ENCODE measurements around the gene IL10RA. TPM values are rescaled to one million over a fixed set of nuclear protein-coding genes. Genes with fewer than 3 reads are reported as not detected.
A peak's percentile ranks its signal among the peaks of the same experiment; 100 is the strongest.
"Not testable (repeated sequence)": the region's sequence is repeated elsewhere in the genome, so short reads cannot be mapped to it uniquely, and the experiment has no call there.

The IL10RA gene
- total RNA-seq, 2 experiments from 2014 or later = 286 to 291 TPM

- POLR2A ChIA-PET = interaction anchor here (1.1 to 6.7 kb wide), 5 partner anchors 10 to 73 kb away, joined by 3 to 52 read pairs (median 8); partner anchors contain the start of gene IL10RA
- H3K9me3 Mint-ChIP-seq = no peaks in the 10 kb centered on the region
- peaks cover 9% of the 10 kb centered on the region for H3K36me3 Mint-ChIP-seq (ENCODE audit: low read depth)
- CTCF ChIA-PET = interaction anchor here (1.0 to 3.2 kb wide), 2 partner anchors 19 to 22 kb away, joined by 3 to 10 read pairs; no protein-coding TSS in a partner anchor
- H3K4me3 Mint-ChIP-seq = no peak overlapping the region
- no peak for DNase-seq
- H3K27me3 Mint-ChIP-seq = no peaks in the 10 kb centered on the region
- peaks cover 57% of the 10 kb centered on the region for H3K4me1 Mint-ChIP-seq
- no peak overlapping the region for H3K27ac Mint-ChIP-seq
Measured at GRCh38 chr11:117969160-117969991, 16.8 kb upstream of the IL10RA start.

GRCh38 chr11:117970400-117971024 is 15.7 kb upstream of the IL10RA start:
- CTCF ChIA-PET = interaction anchor here (0.5 to 3.2 kb wide), 6 partner anchors 16 to 946 kb away, joined by 3 to 10 read pairs (median 3); partner anchors contain the start of gene IL10RA
- H3K27me3 Mint-ChIP-seq = no peaks in the 10 kb centered on the region
- H3K4me1 Mint-ChIP-seq = peaks cover 62% of the 10 kb centered on the region
- DNase-seq = peak; percentile 58
- peaks cover 12% of the 10 kb centered on the region for H3K36me3 Mint-ChIP-seq (ENCODE audit: low read depth)
- H3K4me3 Mint-ChIP-seq = peak overlapping the region; percentile 29
- H3K9me3 Mint-ChIP-seq = no peaks in the 10 kb centered on the region
- POLR2A ChIA-PET = interaction anchor here (0.8 to 6.7 kb wide), 10 partner anchors 9 to 77 kb away, joined by 3 to 52 read pairs (median 4); partner anchors contain the start of gene IL10RA
- H3K27ac Mint-ChIP-seq = peak overlapping the region; percentile 70

- peak overlapping the region; percentile 5 for H3K27ac Mint-ChIP-seq
- CTCF ChIA-PET = interaction anchor here (0.6 to 3.2 kb wide), 3 partner anchors 20 to 50 kb away, joined by 4 to 10 read pairs (median 10); no protein-coding TSS in a partner anchor
- no peak for DNase-seq
- no peak overlapping the region for H3K4me3 Mint-ChIP-seq
- peaks cover 20% of the 10 kb centered on the region for H3K36me3 Mint-ChIP-seq (ENCODE audit: low read depth)
- POLR2A ChIA-PET = interaction anchor here (3.2 to 6.7 kb wide), 2 partner anchors 14 to 21 kb away, joined by 23 to 52 read pairs; partner anchors contain the start of gene IL10RA
- H3K9me3 Mint-ChIP-seq = no peaks in the 10 kb centered on the region
- H3K4me1 Mint-ChIP-seq = peaks cover 71% of the 10 kb centered on the region
- no peaks in the 10 kb centered on the region for H3K27me3 Mint-ChIP-seq
Measured at GRCh38 chr11:117972044-117972443, 14.2 kb upstream of the IL10RA start.

GRCh38 chr11:117972629-117973502 is 13.3 kb upstream of the IL10RA start:
- H3K27ac Mint-ChIP-seq = peak overlapping the region; percentile 2
- H3K4me1 Mint-ChIP-seq = peaks cover 78% of the 10 kb centered on the region
- ChIA-PET POLR2A (interaction anchor here (6.7 to 31.5 kb wide), 3 partner anchors 13 to 31 kb away, joined by 52 to 1195 read pairs (median 66); partner anchors contain the start of gene IL10RA), CTCF (interaction anchor here (0.9 to 3.2 kb wide), 5 partner anchors 22 to 79 kb away, joined by 3 to 10 read pairs (median 3); no protein-coding TSS in a partner anchor)
- H3K9me3 Mint-ChIP-seq = no peaks in the 10 kb centered on the region
- no peaks in the 10 kb centered on the region for H3K27me3 Mint-ChIP-seq
- H3K36me3 Mint-ChIP-seq (ENCODE audit: low read depth) = peaks cover 28% of the 10 kb centered on the region
- H3K4me3 Mint-ChIP-seq = no peak overlapping the region
- DNase-seq = no peak

GRCh38 chr11:117973503-117973860 is 12.7 kb upstream of the IL10RA start:
- CTCF ChIA-PET = interaction anchor here (0.9 to 1.5 kb wide), 4 partner anchors 23 to 78 kb away, joined by 3 to 4 read pairs (median 3); no protein-coding TSS in a partner anchor
- H3K27me3 Mint-ChIP-seq = no peaks in the 10 kb centered on the region
- H3K9me3 Mint-ChIP-seq = peaks cover 2% of the 10 kb centered on the region
- H3K4me1 Mint-ChIP-seq = peaks cover 79% of the 10 kb centered on the region
- POLR2A ChIA-PET = interaction anchor here (6.7 to 31.5 kb wide), 3 partner anchors 13 to 30 kb away, joined by 52 to 1195 read pairs (median 66); partner anchors contain the start of gene IL10RA
- peaks cover 30% of the 10 kb centered on the region for H3K36me3 Mint-ChIP-seq (ENCODE audit: low read depth)
- DNase-seq = no peak
- H3K4me3 Mint-ChIP-seq = no peak overlapping the region
- peak overlapping the region; percentile 2 for H3K27ac Mint-ChIP-seq

GRCh38 chr11:117976445-117976844 is 9.7 kb upstream of the IL10RA start:
- Mint-ChIP-seq H3K27ac (no peak overlapping the region), H3K4me1 (peaks cover 74% of the 10 kb centered on the region), H3K27me3 (no peaks in the 10 kb centered on the region), H3K4me3 (no peak overlapping the region), H3K9me3 (peaks cover 2% of the 10 kb centered on the region), H3K36me3 (ENCODE audit: low read depth) (peaks cover 44% of the 10 kb centered on the region)
- ChIA-PET POLR2A (interaction anchor here (5.0 to 31.5 kb wide), 3 partner anchors 10 to 27 kb away, joined by 24 to 1195 read pairs (median 66); partner anchors contain the start of gene IL10RA), CTCF (interaction anchor here (1.2 to 2.3 kb wide), 2 partner anchors 77 to 133 kb away, joined by 3 to 10 read pairs; no protein-coding TSS in a partner anchor)
- DNase-seq = no peak

GRCh38 chr11:117977029-117977428 is 9.2 kb upstream of the IL10RA start:
- H3K27ac Mint-ChIP-seq = no peak overlapping the region
- peaks cover 44% of the 10 kb centered on the region for H3K36me3 Mint-ChIP-seq (ENCODE audit: low read depth)
- peaks cover 74% of the 10 kb centered on the region for H3K4me1 Mint-ChIP-seq
- H3K9me3 Mint-ChIP-seq = peaks cover 2% of the 10 kb centered on the region
- no peak overlapping the region for H3K4me3 Mint-ChIP-seq
- CTCF ChIA-PET = interaction anchor here (0.6 to 2.3 kb wide), 4 partner anchors 10 to 169 kb away, joined by 3 to 10 read pairs (median 4); partner anchors contain the start of gene IL10RA
- no peaks in the 10 kb centered on the region for H3K27me3 Mint-ChIP-seq
- DNase-seq = no peak
- POLR2A ChIA-PET = interaction anchor here (5.0 to 31.5 kb wide), 3 partner anchors 9 to 27 kb away, joined by 24 to 1195 read pairs (median 66); partner anchors contain the start of gene IL10RA

- H3K27me3 Mint-ChIP-seq, DNase-seq, H3K9me3 Mint-ChIP-seq, H3K4me3 Mint-ChIP-seq: not testable (repeated sequence)
- POLR2A ChIA-PET = interaction anchor here (1.5 to 31.5 kb wide), 4 partner anchors 8 to 28 kb away, joined by 3 to 1195 read pairs (median 45); partner anchors contain the start of gene IL10RA
- Mint-ChIP-seq H3K4me1 (peaks cover 68% of the 10 kb centered on the region), H3K36me3 (ENCODE audit: low read depth) (peaks cover 45% of the 10 kb centered on the region), H3K27ac (peak overlapping the region; percentile 53)
- CTCF ChIA-PET = interaction anchor here (1.2 to 2.3 kb wide), 4 partner anchors 9 to 170 kb away, joined by 4 to 10 read pairs (median 5); partner anchors contain the start of gene IL10RA
Measured at GRCh38 chr11:117977612-117978264, 8.5 kb upstream of the IL10RA start.

GRCh38 chr11:117978291-117978910 is 7.8 kb upstream of the IL10RA start:
- CTCF ChIA-PET = interaction anchor here (0.6 to 2.3 kb wide), 6 partner anchors 8 to 171 kb away, joined by 3 to 10 read pairs (median 4); partner anchors contain the start of gene IL10RA
- Mint-ChIP-seq H3K36me3 (ENCODE audit: low read depth) (peaks cover 49% of the 10 kb centered on the region), H3K27ac (peak overlapping the region; percentile 53), H3K4me1 (peaks cover 68% of the 10 kb centered on the region)
- not testable (repeated sequence) for H3K4me3 Mint-ChIP-seq, H3K9me3 Mint-ChIP-seq, H3K27me3 Mint-ChIP-seq, DNase-seq
- POLR2A ChIA-PET = interaction anchor here (1.5 to 31.5 kb wide), 4 partner anchors 8 to 29 kb away, joined by 3 to 1195 read pairs (median 45); partner anchors contain the start of gene IL10RA

GRCh38 chr11:117978991-117979390 is 7.2 kb upstream of the IL10RA start:
- Mint-ChIP-seq H3K9me3 (peaks cover 2% of the 10 kb centered on the region), H3K27me3 (no peaks in the 10 kb centered on the region), H3K36me3 (ENCODE audit: low read depth) (peaks cover 55% of the 10 kb centered on the region), H3K27ac (peak overlapping the region; percentile 77), H3K4me3 (no peak overlapping the region), H3K4me1 (peaks cover 70% of the 10 kb centered on the region)
- POLR2A ChIA-PET = interaction anchor here (0.7 to 31.5 kb wide), 7 partner anchors 7 to 28 kb away, joined by 4 to 1195 read pairs (median 9); partner anchors contain the start of gene IL10RA
- CTCF ChIA-PET = interaction anchor here (0.6 to 2.1 kb wide), 6 partner anchors 18 to 73 kb away, joined by 3 to 14 read pairs (median 4); no protein-coding TSS in a partner anchor
- DNase-seq = no peak
